ENCODE data around the gene CDCP1.

CDCP1 gene, protein sequence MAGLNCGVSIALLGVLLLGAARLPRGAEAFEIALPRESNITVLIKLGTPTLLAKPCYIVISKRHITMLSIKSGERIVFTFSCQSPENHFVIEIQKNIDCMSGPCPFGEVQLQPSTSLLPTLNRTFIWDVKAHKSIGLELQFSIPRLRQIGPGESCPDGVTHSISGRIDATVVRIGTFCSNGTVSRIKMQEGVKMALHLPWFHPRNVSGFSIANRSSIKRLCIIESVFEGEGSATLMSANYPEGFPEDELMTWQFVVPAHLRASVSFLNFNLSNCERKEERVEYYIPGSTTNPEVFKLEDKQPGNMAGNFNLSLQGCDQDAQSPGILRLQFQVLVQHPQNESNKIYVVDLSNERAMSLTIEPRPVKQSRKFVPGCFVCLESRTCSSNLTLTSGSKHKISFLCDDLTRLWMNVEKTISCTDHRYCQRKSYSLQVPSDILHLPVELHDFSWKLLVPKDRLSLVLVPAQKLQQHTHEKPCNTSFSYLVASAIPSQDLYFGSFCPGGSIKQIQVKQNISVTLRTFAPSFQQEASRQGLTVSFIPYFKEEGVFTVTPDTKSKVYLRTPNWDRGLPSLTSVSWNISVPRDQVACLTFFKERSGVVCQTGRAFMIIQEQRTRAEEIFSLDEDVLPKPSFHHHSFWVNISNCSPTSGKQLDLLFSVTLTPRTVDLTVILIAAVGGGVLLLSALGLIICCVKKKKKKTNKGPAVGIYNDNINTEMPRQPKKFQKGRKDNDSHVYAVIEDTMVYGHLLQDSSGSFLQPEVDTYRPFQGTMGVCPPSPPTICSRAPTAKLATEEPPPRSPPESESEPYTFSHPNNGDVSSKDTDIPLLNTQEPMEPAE
- total RNA-seq = 0 to 1.0 reads per million in 2 donors

DNA sequence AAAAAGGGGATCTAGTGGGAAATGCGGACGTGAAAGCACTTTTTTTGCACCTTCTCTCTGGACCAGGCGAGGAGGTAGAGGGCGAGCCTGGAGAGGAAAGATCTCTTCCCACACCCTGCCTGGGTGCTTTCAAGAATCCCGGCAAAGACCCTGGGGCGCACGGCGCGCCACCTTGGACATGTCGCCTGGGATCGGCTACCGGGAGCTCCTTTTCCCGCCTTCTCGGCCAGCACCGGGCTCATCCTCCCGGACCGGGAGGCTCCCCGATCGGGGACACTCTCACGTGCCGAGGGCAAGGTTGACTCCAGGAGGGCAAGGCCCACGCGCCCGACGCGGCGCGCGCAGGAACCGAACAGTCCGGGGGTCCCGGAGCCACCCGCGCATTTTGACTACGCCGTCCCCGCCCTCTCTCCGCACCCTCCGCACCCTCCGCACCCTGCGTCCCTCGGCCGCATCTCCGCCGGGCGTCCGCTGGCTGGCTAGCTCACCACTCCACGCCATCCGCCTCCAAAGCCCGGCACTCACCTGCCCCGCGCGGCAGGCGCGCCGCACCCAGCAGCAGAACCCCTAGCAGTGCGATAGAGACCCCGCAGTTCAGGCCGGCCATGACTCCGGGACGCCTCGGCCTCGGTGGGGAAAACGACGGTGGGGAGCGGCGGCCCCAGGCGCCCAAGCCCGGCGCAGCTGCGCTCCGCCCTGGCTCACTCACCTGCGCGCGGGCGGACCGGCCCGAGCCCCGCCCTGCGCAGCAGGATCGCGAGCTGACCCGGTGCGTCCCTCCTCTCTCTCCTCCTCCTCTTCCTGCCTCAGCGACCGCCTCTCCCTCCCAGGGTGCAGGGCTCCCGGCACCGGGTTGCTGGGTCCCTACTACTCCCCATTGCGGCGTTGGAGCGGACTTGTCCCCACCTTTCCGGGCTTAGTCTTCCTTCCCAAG lies at the start of gene CDCP1:
Gene CDCP1 (minus strand): TSS at position 698 of the 934 bp plus-strand sequence. CDS start 91 bp downstream, at position 607.
- DNase-seq = no peak

DNA sequence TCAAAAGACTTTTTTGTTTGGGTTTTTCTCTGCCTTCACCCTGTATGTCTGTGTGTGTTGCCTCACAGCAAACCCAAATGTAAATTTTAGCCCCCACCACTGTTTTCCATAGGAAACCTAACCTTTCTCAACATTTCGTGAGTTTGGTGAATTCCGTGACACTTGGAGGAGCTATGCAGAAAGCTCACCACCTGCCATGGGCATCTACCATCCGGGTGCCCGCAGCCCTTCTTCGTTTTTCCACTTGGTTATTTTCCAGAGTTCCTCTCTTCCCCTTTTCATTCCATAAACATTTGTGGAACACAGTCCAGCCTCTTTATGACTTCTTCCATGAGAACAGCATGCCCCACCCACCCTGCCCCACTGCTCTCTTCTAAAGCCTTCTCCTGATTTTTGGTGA lies 48.6 kb upstream of the CDCP1 start:
- DNase-seq = no peak

DNA sequence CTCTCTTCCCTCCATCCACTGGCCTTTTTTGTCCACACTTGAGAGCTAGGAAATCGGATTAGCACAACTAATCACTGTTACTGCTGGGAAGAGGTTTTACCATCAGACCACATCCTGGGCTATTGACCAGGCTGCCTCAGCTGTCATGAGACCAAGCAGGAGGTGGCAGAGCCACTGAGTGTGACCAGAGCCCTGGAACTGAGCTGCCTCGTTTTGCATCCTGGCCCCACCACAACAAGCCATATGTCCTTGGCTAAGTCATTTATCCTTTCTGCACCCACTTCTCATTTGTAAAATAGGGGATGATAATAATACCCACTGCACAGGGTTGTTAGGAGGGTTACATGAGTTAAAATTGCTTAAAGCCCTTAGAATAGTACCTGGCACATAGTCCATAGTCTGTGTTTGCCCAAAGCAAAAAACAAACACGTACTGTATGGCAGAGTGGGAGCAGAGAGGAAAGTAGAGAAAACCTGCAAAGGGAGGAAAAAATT lies 45.8 kb upstream of the CDCP1 start:
- no peak for DNase-seq

DNA sequence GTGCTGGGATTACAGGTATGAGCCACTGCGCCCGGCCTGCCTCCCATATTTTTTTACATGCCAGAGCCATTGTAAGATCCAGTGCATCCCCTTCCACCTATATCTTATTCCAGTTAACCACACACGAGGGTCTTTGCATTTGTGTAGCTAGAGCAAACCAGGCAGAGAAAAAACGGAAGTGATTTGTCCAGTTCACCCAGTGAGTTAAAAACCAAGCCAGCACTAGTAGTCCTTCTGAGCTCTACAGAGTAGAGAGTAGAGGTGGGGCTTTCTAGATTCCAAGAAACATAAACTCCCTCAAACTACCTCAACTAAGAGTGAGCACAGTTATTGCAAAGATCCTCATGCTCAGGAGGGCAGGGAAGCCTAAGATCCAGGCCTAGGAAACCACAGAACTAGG lies 45.2 kb upstream of the CDCP1 start:
- no peak for DNase-seq

DNA sequence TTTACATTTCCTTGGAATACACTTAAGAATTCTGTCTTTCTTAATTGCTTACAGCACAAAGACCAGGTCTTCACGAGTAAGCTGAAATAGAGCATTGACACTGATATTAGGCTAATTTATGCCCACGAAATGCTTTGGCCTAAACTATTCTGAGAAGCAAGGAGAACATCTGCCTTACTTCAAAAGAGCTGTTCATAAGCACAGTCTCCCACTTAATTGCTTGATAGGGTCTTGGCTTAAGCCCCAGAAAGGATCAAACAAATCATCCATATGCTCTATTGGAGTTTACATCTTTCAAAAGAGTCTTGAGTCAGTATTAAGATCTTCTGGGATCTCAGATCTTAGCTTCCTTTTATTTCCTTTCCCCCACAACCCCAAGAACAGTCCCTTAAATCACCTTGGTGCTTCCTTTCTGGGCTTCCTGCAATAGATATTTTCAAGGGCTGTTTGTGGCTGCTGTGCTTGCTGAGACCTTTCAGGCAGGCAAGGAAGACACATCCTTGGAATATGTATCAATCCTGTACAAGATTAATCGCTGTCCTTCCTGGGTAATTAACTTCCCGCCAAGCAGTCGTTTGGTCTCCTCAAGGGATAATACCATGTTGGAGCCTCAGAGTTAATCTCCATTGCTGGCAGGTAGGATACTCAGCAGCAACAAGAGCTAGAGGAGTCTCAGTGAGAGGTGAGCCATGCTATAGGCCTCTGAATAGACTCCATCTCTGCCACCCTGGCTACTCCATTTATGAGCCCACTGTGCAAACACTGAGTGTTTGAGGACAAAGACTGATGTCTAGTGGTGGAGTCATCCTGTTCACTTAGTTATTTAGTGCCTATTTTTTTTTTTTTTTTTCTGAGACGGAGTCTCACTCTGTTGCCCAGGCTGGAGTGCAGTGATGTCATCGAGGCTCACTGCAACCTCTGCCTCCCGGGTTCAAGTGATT lies 42.8 kb upstream of the CDCP1 start:
- DNase-seq = no peak

DNA sequence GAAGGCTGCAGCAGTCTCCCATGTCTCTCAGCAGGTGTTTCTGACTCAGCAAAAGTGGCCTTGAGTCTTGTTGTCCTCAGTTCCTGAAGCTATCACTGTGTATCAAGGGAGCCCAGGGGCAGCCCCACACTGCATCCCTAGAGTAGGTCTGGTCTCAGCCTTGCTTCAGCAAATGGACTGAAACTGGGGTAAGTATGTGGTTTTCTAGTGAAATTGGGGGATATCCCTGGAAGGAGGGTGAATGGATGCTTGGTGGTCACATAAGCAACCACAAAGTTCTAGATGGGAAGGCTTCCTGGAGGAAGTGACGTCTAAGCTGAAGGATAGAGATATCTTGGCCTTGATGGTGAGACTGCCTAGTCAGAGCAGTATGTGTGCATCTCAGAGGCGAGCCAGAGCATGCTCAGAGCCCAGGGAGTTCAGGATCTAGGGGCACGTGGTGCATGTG lies 41.5 kb upstream of the CDCP1 start:
- DNase-seq = no peak

DNA sequence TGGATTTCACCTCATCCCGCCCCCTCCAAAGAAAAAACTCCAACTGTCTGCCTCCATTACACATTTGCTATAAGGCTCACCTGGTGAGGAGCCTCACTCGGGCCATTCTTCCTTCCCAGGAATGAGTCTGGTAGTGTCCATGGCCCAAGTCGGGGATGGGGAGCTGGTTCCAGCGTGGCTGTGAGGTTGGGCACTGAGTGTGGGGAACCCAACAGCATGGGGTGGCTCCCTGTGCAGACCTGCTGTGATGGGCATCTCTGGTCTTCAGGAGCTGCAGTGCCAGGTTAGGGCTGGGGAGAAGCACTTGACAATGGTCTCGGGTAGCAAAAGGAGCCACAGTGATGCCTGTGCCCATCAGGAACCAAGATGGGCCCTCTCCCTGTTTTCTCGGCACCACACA lies 40.7 kb upstream of the CDCP1 start:
- no peak for DNase-seq

DNA sequence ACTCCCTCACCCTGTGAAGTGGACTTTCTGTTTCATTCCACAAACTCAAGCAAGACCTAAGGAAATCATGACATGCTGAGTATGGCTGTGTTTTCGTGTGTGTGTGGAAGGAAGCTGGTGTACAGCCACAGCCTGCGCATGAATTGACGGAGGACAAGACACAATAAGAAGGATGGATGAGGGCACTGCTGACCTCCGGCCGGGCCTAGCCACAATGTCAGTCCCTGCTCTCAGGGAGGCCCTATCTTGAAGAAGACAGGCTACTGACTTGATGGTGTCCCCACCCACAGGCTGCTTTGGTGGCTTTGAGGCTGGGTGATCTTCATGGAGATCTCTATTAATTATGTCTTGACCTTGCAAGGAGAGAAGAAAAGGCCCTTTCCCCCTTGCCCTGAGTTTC lies 39.3 kb upstream of the CDCP1 start:
- no peak for DNase-seq

- DNase-seq = no peak
Observed at GRCh38 chr3:45185052-45185451, 38.9 kb upstream of the CDCP1 start.

DNA sequence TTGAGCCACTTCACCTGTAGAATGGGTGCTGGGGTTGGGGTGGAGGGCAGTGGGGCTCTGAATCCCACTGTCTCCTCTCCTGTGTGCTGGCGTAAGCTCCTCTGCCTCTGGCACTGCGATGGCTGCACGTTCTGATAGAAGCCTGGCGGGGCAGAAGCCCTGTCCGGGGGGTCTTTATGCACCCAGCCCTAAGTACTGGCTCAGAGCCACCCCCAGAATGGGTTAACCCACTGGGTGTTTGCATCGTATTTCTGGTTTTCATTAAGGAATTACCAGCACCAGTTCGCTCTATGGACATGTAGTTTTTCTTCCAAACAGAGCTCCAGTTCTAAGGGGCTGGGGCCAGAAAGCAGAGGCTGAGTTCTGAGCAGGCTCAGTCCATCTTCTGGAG lies 37.7 kb upstream of the CDCP1 start:
- DNase-seq = no peak

GRCh38 chr3:45182915-45183871 lies 37.0 kb upstream of the CDCP1 start:
- DNase-seq = no peak

GRCh38 chr3:45181496-45181895 lies 35.3 kb upstream of the CDCP1 start:
- no peak for DNase-seq

GRCh38 chr3:45180899-45181298 lies 34.7 kb upstream of the CDCP1 start:
- no peak for DNase-seq

DNA sequence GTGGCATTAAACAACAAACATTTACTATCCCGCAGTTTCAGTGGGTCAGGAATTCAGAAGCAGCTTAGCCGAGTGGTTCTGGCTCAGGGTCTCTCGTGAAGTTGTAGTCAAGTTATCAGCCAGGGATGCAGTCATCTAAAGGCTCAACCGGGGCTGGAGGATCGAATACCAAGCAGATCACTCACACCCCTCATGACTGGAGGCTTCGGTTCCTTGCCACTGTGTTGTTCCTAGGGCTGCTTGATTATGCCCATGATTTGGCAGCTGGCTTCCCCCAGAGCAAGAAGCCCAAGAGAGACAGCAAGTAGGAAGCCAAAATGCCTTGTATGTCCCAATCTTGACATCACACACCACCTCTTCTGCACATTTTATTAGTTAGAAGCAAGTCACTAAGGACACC lies 33.9 kb upstream of the CDCP1 start:
- no peak for DNase-seq

- no peak for DNase-seq
Observed at GRCh38 chr3:45179163-45179562, 33.0 kb upstream of the CDCP1 start.

DNA sequence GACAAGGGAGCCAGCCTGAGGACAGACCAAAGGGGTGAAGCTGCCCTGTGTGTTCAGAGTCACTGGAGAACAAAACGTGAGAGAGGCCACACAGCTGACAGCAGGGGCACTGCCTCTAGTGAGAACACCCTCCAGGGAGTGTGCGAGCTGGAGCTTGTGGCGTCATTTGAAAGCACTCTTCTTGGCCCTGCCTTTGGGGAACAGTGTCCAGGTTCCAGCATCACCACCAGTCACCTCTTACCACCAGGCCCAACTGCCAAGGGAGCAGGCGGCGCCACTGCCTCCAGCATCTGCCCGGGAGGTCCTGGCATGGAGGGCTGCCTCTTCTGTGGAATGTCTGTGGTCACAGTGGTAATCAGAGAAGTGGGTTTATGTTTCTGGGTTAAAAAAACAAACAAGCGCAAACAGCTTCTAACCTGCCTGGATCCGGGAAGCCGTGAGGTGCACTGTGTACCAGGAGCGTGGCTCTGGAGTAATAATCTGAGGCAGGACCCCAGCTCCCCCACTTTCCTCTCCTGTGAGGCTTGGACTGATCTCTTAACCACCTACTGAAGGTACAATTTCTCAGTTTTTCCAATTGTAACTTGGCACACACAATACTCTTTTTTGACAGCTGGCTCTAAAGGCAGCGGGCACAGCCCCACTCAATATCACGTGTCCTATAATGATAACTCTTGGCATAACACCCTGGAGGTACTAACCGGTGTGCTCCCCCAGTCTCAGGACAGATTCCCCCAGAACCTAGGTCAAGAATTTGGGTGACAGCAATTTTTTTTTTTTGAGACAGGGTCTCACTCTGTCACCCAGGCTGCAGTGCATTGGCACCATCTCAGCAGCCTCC lies 32.2 kb upstream of the CDCP1 start:
- no peak for DNase-seq

DNA sequence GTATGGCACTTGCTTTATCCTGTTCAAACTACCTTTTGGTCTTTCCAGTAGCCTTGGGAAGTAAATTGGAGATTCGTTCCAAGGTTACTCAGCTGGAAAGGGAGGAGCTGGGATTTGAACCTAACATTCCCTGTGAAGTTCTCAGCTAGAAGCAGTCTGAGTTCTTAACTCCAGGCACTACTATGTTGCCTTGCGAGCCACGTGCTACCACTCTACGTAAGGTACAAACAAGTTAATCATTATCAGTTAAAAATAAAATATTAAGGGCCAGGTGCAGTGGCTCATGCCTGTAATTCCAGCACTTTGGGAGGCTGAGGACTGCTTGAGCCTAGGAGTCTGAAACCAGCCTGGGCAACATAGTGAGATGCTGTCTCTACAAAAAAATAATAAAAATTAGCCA lies 30.7 kb upstream of the CDCP1 start:
- DNase-seq = no peak

DNA sequence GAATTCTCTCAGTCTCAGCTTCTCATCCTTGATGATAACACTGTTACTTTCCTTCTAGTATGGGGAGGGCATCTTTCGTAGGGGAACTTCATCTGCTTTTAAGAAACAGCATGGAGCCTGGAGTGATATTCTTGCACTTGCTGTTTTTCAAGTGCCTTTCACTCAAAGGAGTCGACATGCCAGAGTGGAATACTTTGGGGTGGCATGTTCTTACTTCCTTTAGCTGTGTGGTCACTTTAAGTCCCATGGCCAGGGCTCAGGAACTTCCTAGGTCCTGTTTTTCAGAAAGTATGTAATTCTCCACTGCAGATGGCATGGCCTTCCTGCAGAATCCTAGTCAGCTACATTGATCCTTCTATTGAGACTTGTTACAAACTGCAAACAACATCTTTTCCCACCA lies 28.1 kb upstream of the CDCP1 start:
- no peak for DNase-seq

GRCh38 chr3:45173776-45174175 lies 27.6 kb upstream of the CDCP1 start:
- DNase-seq = no peak

Measured in activated gamma-delta T cell (primary cell).